Peyer's patch (tissue), 4 donors: Measurements from ENCODE around the gene GALNT17. TPM values are rescaled to one million over a fixed set of nuclear protein-coding genes. Genes with fewer than 3 reads are reported as not detected.

Experiments used
- DNase-seq, 3 donors: peaks; one replicate each; pipeline ENCODE4 v3.0.0-alpha.2; 2017 to 2019
- H3K27ac ChIP-seq, 4 donors: fragments of 200-600 bp; sonication (generic); one replicate each; pipeline ENCODE4 v1.5.1; 2016 to 2019
- H3K27me3 ChIP-seq, 2 donors: fragments of 200-600 bp; sonication (generic); one replicate each; pipeline ENCODE4 v1.5.1; 2019
- H3K36me3 ChIP-seq, 3 donors: fragments of 200-600 bp; sonication (generic); one replicate each; pipeline ENCODE4 v1.5.1; 2016 to 2019
- H3K4me1 ChIP-seq, 4 donors: fragments of 200-600 bp; sonication (generic); one replicate each; pipeline ENCODE4 v1.5.1; 2016 to 2019
- H3K4me3 ChIP-seq, 4 donors: fragments of 200-600 bp; sonication (generic); 1 replicate in 3 of 4; 2 replicates in 1 of 4; pipeline ENCODE4 v1.5.1; 2016 to 2019; ENCODE audit warnings: mild to moderate bottlenecking in 1 of 4
- H3K9me3 ChIP-seq, 4 donors: fragments of 200-600 bp; sonication (generic); one replicate each; pipeline ENCODE4 v1.5.1; 2016 to 2019; ENCODE audit warnings: mild to moderate bottlenecking in 1 of 4
- CTCF ChIP-seq, 6 experiments: fragments of 450-650 bp in 4 of 6; fragments of 200-600 bp in 2 of 6; sonication (generic) in 1 of 6; IDR thresholded peaks; one replicate each; pipeline ENCODE4 v1.5.1; 2017 to 2019; ENCODE audit warnings: antibody characterized with exemption in 6 of 6, mild to moderate bottlenecking in 3 of 6, moderate library complexity in 1 of 6
- POLR2A ChIP-seq, 2 donors: fragments of 450-650 bp; IDR thresholded peaks; one replicate each; pipeline ENCODE4 v1.5.1; 2017; ENCODE audit warnings: antibody characterized with exemption in 2 of 2, mild to moderate bottlenecking in 2 of 2, moderate library complexity in 2 of 2
- total RNA-seq, 4 donors: library from RNA; depleted of rRNA; stranded (reverse); fragments of >200 nt; gene quantifications; one replicate each; pipeline ENCODE4 v1.1.0, GENCODE V29; 2016

Gene GALNT17
- total RNA-seq, 4 donors from 2014 or later = 0.88 to 17.3 (median 2.3) TPM

- H3K4me3 ChIP-seq = no peak overlapping the region
- H3K27ac ChIP-seq = no peak overlapping the region
- TF ChIP-seq CTCF (IDR thresholded peaks at IDR 0.05) = no peak
- no peak for TF ChIP-seq POLR2A (IDR thresholded peaks at IDR 0.05)
- no peaks in the 10 kb centered on the region for H3K27me3 ChIP-seq
- no peak for DNase-seq
- no peaks in the 10 kb centered on the region for H3K36me3 ChIP-seq
- no peaks in the 10 kb centered on the region for H3K9me3 ChIP-seq
- no peaks in the 10 kb centered on the region for H3K4me1 ChIP-seq
Measured at GRCh38 chr7:71544816-71545215, 412.9 kb downstream of the GALNT17 start.

- TF ChIP-seq CTCF (IDR thresholded peaks at IDR 0.05) (no peak), POLR2A (IDR thresholded peaks at IDR 0.05) (no peak)
- Histone ChIP-seq H3K27ac (no peak overlapping the region), H3K4me1 (no peaks in the 10 kb centered on the region), H3K36me3 (no peaks in the 10 kb centered on the region), H3K4me3 (no peak overlapping the region), H3K9me3 (no peaks in the 10 kb centered on the region), H3K27me3 (no peaks in the 10 kb centered on the region)
- no peak for DNase-seq
Measured at GRCh38 chr7:71547426-71547825, 415.5 kb downstream of the GALNT17 start.

GRCh38 chr7:71548746-71549145, 416.8 kb downstream of the GALNT17 start:
- DNase-seq = no peak
- TF ChIP-seq POLR2A (IDR thresholded peaks at IDR 0.05) (no peak), CTCF (IDR thresholded peaks at IDR 0.05) (no peak)
- no peaks in the 10 kb centered on the region for H3K36me3 ChIP-seq
- H3K9me3 ChIP-seq = no peaks in the 10 kb centered on the region
- no peak overlapping the region for H3K4me3 ChIP-seq
- H3K4me1 ChIP-seq = no peaks in the 10 kb centered on the region
- H3K27me3 ChIP-seq = no peaks in the 10 kb centered on the region
- no peak overlapping the region for H3K27ac ChIP-seq

GRCh38 chr7:71553306-71553705, 421.4 kb downstream of the GALNT17 start:
- Histone ChIP-seq H3K9me3 (no peaks in the 10 kb centered on the region), H3K4me3 (no peak overlapping the region), H3K4me1 (no peaks in the 10 kb centered on the region), H3K27me3 (no peaks in the 10 kb centered on the region), H3K36me3 (no peaks in the 10 kb centered on the region), H3K27ac (no peak overlapping the region)
- TF ChIP-seq POLR2A (IDR thresholded peaks at IDR 0.05) (no peak), CTCF (IDR thresholded peaks at IDR 0.05) (no peak)
- DNase-seq = no peak

GRCh38 chr7:71555758-71556157, 423.8 kb downstream of the GALNT17 start:
- Histone ChIP-seq H3K4me1 (no peaks in the 10 kb centered on the region), H3K9me3 (no peaks in the 10 kb centered on the region), H3K36me3 (no peaks in the 10 kb centered on the region), H3K27me3 (no peaks in the 10 kb centered on the region), H3K27ac (no peak overlapping the region), H3K4me3 (no peak overlapping the region)
- TF ChIP-seq POLR2A (IDR thresholded peaks at IDR 0.05) (no peak), CTCF (IDR thresholded peaks at IDR 0.05) (no peak)
- no peak for DNase-seq
